NCI-H187 (cell line): ENCODE measurements around the gene TTC28.
"Not testable (repeated sequence)": the region's sequence is repeated elsewhere in the genome, so short reads cannot be mapped to it uniquely, and the experiment has no call there.

Experiments
- DNase-seq, 2 experiments: peaks; one replicate each; lab custom pipeline; 2025; lab: John Stamatoyannopoulos, UW

TTC28 gene

DNA sequence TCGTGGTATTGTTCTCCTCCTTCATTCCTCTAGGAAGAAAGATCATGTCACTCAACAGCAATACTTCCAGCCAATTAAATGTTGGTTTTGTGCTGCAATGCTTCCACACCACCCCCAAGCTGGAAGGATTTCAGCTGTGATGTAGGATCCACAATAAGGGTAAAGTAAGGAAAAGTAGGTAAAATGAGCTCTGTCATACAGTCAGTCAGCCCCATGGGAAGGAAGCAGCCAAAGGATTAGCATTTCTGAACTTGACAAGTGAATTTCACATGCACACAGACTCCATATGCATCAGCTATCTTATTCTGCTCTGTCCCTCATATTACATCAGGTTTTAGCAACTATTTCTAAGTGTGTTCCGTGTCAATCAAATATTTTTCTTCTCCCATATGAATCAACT, 197.9 kb downstream of the TTC28 start:
- DNase-seq: no peak

DNA sequence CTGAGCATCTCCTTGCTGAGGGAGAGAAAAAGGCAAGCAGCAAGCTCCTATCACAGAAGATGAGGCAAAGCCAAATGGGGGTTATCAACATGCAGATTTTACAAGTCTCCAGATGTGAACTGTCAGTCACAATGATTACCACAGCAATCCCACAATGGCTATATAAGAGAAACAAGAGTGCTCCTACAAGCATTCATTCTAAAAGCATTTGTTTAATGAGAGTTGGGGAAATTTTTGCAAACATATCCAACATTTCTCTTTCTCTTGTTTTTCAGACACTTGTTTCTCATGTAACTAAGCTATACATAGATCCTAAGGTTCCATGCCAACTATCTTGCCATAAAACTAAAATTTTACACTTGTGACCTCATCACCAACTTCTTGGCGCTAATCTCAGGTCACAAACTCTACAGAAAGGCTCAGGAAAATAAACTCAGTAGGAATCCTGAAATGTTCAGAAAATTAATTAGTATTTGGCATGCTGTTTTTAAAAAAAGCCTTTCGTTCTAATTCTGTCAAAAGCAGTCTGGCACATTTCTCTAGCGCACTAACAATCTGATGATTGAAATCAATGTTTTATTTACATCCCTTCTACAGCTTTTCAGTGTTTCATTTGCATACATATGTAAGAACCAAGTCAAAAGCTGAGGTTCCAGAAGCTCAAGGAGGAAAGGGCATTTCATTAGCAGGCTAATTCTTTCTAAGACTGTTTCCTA, 199.5 kb downstream of the TTC28 start:
- DNase-seq: no peak

DNA sequence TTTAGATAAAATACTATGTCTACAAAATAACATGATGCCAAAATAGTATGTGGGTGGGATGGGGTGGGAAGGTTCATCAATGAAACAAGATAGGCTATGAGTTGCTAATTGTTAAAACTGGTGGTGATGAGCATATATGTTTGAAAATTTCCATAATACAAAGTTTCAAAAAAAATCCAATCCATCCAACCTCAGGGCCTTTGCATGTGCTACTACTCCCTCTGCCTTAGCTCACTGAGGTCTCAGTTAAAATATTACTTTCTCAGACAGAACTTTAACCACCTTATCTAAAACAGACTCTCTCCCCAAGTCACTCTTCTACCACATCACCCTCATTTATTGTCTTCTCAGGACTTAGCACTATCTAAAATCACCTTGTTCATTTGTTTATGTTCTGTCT, 201.1 kb downstream of the TTC28 start:
- DNase-seq: no peak

DNA sequence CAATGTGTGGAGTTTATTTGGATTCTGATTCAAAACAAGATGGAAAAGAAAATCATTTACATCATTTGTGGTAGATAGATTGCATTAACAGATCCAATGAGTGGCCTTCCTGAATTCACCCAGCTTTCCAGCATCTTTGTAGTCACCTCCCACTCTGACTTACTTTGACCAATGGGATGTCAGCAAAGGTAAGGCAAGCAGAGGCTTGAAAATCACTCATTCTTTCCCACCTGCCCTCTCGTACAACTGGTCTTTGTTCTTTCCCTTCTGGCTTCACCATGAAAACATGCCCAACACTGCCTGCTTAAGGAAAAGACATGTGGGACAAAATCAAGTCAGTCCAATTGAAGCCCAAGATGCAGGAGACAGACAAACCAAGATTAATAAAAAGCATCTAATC, 202.1 kb downstream of the TTC28 start:
- DNase-seq: no peak

DNA sequence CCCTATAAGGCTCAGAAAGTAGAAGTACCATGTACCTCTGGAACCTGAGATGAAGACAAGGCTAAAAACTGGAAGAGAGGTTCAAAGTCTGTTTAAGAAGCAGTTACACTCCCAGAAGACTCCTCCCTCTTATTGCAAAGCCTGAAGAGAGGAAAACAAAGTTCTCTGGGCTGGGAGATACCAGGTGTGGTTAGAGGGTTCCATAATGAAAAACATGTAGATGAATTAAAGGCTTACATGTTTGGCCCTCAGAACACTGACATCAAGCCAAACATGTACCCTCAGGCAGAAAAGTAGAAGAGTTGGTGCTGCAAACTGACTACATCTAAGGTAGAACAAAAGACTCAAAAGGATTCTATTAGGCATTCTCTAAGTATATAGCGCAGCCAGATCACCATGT, 205.3 kb downstream of the TTC28 start:
- DNase-seq: no peak

DNA sequence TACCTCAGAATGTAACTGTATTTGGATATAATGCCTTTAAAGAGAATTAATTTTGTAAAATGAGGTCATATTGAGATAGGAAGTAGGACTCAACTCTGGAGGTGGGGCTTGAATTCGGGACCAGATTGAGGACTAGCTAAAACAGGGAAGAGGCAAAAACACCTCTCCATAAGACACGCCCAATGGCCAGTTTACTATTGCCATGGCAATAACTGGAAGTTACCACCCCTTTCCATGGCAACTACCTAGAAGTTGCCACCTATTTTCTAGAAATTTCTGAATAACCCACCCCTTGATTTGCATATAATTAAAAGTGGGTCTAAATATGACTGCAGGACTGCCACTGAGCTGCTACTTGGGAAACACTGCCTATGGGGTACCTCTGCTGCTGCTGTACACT, 206.4 kb downstream of the TTC28 start:
- no peak for DNase-seq

DNA sequence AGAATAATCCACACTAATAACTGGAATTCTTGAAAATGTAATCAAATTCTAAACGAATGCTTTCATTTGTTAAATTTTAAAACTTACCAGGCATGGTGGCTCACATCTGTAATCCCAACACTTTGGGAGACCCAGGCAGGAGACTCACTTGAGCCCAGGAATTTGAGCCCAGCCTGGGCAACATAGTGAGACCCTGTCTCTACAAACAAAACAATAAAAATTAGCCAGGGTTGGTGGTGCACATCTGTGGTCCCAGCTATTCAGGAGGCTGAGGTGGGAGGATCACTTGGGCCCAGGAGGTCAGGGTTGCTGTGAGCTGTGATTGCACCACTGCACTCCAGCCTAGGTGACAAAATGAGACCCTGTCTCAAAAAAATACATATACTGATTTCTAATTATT, 212.6 kb downstream of the TTC28 start:
- DNase-seq: not testable (repeated sequence)

DNA sequence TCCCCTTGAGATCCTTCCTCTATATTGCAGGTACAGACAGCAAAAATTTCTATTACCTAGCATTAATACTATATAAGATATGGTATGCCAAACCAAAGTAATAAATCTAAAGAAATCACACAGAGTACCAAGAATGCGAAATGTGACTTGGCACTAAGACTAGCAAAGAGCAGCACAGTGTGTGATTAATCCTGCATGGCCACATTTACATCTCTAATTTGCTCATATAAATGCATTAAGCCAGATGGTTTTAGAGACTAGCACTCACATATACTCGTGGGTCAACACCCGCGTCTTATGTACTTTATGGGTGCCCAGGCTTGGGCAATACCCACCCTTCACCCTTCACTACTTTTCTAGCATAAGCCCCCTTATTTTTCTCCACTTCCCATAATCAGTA, 213.2 kb downstream of the TTC28 start:
- no peak for DNase-seq

DNA sequence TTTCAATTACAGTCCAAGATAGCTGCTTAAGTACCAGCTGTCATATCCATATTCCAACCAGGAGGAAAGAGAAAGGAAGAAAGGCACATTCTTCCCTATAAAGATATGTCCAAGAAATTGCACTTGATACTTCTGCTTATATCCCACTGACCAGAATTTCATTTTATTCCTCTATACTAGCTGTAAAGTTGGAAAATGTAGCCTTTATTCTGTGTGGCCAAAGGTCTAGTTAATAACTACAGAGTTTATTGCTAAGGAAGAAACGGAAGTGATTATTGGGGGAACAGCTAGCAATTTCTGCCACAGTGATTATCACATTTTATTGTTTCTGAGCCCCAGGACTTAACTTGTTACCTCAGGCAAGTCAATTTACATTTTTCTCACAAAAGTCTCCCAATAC, 213.8 kb downstream of the TTC28 start:
- DNase-seq: no peak

DNA sequence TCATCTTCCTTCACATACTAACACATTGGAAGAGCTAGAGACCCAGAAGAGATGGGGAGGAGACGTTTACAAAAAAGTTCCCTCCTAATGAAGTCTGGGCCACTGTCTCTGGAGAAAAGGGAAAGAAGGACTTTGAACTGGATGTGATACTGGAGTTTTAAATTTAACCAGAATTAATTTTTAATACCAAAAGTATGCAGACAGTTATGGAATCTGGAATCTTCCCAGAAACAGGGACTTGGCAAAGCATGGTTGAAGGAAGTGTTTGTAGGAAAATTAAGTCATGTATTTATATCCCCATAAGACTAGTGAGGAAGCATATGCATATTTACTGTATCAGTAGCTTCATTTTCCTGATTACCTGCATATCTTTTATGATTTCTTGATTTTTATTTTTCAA, 215.5 kb downstream of the TTC28 start:
- DNase-seq: no peak

DNA sequence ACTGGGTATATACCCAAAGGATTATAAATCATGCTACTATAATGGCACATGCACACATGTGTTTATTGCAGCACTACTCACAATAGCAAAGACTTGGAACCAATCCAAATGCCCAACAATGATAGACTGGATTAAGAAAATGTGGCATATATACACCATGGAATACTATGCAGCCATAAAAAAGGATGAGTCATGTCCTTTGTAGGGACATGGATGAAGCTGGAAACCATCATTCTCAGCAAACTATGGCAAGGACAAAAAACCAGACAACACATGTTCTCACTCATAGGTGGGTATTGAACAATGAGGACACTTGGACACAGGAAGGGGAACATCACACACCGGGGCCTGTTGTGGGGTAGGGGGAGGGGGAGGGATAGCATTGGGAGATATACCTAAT, 216.2 kb downstream of the TTC28 start:
- DNase-seq: not testable (repeated sequence)

DNA sequence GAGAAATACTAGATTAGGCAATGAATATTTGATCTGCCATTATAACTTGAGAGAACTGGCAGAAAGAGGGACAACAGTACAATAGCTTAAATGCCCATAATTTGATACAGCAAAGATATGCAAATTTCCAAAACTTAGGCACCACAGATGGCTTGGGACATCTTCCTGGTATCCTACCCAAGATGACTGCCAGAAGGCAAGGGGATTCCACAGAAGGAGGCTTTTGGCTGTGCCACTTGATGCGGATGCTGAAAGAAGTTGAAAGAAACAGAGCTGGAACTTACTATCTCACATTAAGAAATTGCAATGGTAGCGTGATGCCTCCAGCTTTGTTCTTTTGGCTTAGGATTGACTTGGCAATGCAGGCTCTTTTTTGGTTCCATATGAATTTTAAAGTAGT, 216.7 kb downstream of the TTC28 start:
- DNase-seq: no peak

DNA sequence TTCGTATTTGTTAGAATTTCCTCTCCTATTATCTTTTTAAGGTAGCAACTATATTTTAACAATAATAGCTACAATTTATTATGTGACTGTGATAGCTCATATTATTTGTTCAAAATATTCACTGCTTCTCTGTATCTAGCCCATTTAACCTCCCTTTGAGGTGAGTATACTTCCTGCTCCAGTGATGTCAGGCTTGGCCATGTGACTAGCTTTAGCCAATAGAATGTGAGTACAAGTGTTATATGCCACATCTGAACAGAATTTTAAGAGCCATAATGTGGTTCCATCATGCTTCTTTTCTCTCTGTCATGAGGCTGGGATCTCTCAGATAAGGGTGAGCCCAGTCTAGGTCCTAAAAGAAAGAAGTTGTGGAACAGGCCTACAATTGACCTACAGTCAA, 217.6 kb downstream of the TTC28 start:
- no peak for DNase-seq

DNA sequence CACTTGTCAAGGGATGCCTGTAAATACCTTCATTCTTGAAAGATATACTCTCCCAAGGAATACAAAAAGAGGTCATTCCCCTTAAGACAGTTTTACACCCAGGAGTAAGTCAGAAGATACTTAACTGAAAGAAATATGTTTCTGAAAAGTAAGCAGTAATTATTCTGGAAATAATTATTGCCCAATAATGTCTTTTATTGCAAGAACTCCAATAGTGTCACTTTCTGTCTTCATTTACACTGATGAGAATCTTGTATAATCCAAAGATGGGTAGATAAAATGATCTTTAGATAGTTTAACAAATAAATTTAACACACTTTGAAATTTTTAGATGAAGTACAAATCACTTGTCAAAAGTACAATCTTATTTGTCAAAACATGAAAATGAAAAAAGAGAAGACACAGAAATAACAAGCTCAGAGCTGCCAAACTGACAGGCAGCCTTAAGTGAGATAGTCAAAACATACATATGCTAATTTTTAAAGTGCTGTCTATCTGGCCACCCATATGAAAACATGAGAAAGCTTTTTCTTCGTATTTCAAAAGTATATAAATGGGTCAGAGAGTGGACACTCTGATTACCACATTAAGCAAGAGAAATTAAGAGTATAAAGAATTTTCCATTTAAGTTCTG, 225.1 kb downstream of the TTC28 start:
- DNase-seq: no peak

DNA sequence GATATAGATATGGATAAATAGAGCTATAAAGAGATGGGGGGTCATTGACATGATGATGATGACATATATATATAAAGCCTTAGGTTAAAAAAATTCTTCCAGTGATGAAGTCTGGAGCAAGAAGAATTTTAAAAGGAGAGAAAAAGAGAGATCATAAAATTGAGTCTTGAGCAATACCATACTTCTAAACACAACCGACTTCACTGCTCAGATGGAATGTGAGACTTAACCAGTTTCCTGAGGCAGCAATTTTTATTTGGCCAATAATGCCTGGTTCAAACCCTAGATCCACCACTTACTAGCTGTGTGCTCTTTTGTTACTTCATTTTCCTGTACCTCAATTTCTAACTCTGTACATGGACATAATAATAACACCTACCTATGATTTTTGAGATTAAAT, 229.5 kb downstream of the TTC28 start:
- no peak for DNase-seq

DNA sequence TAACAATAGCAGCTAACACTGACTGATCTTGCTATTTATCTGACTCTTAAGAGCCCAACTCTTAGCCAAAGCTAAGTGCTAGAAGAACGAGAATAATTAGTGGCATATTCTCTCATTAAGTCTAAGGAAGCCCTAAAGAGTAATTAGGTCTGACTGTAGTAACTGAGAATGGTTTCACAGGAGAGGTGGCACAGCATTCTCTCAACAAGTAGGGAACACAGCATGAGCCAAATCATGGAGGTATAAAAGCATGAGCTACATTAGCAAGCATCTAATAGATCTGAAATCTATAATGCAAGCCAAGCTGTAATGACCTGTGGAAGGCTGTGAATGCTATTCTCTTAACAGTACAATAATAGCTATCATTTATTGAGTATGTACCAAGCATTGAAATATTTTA, 230.6 kb downstream of the TTC28 start:
- DNase-seq: no peak

DNA sequence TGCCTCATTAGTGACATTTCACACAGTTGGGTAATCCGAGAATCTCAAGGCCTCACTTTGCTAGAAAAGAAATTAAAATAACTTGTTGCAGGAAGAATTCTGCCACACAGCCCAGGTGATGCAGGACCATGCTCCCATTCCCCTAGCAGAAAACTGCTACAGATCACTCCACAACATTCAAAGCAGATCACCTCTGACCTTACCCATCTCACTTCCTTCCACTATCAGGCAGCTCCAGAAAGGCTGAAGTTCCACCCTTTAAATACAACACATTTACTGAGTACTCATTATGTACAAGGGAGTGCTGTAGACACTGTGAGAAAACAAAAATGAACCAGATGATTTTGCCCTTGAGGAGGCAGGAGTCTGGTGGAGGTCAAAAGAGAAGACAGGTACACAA, 231.0 kb downstream of the TTC28 start:
- no peak for DNase-seq

DNA sequence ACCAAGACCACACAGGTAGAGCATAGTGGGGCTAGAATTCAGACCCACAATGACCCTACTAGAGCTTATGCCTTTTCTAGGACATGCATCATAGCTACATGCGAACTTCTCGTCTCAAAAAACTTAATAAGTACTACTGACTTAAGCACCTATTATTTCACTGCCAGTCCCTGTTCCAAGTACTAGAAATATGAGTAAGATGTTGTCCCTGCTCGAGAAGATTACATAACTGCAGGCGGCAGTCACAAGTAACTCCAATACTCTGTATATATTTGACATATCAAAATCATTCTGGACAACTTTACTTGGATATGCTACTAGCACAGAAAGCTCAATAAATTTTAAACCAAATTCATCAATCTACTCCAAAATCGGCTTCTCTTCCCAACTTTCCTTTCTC, 235.0 kb downstream of the TTC28 start:
- no peak for DNase-seq

DNA sequence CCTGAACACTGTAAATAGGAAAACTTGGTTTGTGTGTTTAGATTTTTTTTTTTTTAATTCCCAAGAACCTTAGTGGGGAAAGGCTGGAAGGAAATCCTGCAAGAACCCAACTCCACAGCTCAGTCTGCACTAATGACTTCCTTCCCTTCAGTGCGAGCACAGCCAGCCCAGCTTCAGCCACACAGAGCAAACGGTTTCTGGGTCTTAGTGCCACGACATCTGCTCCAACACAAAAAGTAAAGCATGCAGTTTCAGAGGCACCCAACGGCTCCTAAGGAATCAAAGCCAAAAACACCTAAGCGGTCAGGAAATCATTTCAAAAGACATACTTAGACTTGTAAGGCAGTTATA, 236.1 kb downstream of the TTC28 start:
- DNase-seq: no peak

DNA sequence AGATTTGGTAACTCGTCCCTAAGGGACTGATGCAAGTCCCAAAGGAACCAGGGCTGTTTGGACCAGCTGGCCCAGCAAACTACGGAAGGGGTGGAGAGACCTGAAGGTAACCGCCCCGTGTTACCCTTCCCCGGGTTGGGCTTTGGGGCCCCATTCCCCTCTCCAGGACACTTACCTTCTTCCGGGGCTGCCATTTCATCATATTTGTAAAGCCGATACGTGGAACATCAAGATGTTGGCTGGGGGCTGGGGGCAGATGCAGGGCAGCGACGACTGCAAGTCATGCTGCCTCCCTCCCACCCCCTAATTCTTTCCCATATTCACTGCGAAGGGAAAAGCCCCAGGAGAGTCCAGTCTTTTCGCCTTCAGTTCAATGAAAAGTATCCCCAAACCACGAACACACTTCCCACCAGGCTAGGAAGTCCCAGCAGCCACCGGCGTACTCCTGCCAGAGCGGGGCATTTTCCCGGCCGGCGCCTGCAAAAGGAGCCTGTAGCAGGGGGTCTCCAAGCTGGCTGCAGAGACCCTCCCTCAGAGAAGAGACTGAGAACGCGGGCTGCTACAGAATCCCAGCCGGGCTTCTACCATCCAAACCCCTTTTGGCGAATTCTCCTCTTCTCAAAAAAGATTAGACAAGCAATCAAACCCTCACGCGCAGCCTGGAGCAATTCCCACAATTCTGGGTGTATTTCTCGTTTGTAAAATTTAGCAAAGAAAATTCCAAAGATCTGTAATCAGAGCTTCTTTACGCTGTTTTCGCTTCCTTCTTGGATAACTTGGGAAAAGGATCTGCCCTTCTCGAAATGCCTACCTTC, 236.7 kb downstream of the TTC28 start:
- DNase-seq: no peak

DNA sequence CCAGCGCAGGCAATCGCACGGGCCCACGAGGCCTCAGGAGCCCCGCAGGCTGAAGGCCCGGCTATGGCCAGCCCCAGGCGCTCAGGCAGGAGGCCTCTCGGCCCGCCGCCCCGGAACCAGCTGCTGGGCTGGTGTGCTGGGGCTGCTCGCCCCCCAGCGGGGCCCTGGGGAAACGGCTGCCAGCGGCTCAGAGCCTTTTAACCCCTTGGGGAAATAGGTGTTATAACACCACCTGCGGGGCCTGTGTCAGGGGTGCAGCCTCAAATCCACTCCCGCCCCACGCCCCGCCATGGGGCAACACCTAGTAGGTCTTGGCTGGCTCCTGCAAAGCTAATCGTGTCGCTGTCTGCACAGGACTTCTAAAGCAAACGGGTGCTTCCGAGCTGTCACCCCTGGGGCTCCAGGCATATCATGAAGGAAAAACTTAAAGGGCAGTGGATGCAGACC, 237.4 kb downstream of the TTC28 start:
- DNase-seq: no peak

DNA sequence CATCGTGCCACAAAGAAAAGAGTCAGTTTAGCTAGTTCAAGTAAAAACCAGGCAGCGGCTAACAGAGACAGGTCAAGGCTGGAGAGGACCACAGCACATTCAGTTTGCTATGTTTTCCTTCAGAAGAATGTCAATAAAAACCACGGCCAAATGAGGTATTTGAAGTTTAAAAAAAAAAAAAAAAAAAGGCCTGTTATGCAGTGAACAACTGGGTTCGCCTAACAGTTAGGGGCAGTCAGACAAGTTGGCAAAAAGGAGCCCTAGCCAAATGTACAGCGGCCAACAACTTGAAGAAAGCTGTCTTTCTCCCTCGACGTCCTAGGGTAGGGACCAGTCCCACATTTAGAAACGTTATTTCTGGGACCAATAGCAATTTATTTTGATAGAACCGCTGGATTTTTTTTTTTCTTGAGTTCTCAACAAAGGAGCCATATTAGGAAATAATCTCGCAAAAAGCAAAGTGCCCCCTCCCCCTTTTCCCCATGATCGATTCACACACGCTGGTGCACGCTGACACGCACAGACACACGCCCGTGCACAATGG, 237.8 kb downstream of the TTC28 start:
- no peak for DNase-seq
